IMR-90 (cell line): ENCODE data around the gene ANKRD6. TPM values are rescaled to one million over a fixed set of nuclear protein-coding genes. Genes with fewer than 3 reads are reported as not detected.

Source experiments
- ATAC-seq: fragments of 200-7000 bp; cut with Tn5 transposase; 2 replicates; pipeline ENCODE4 v1.9.1; 2020; ENCODE audit warnings: low read depth, mild to moderate bottlenecking, moderate library complexity
- BruUV-seq: library from RNA; stranded (reverse); fragments of 400-500 nt; replicated peaks from 2 replicates; lab custom pipeline; 2021; lab: Mats Ljungman, UMichigan
- CTCF ChIA-PET: fragments of 300-600 bp; formaldehyde crosslinking; extraction: SDS; loops from one replicate; lab custom pipeline; 2021; ENCODE audit warnings: antibody characterized with exemption; lab: Yijun Ruan, JAX
- POLR2A ChIA-PET: fragments of 300-600 bp; sonication (Branson Sonifier 250); formaldehyde crosslinking; loops from one replicate; lab custom pipeline; 2022; ENCODE audit warnings: antibody characterized with exemption; ENCODE audit not compliant: unreplicated experiment; lab: Charles Lee
- DNase-seq: peaks from one replicate; pipeline ENCODE4 v3.0.0; 2013
- H2AFZ ChIP-seq: replicated peaks from 2 replicates; pipeline ENCODE3; 2013; ENCODE audit warnings: low read length, mild to moderate bottlenecking; ENCODE audit not compliant: poor library complexity
- H2AK5ac ChIP-seq: 2 replicates; pipeline ENCODE4 v1.6.1; 2013; ENCODE audit warnings: low read depth, low read length, inconsistent platforms
- H2AK9ac ChIP-seq: replicated peaks from 2 replicates; pipeline ENCODE3; 2013; ENCODE audit warnings: mild to moderate bottlenecking, low read depth, low read length, moderate library complexity; ENCODE audit not compliant: poor library complexity
- H2BK120ac ChIP-seq: 2 replicates; pipeline ENCODE4 v1.6.1; 2013; ENCODE audit warnings: low read depth, low read length, inconsistent platforms
- H2BK15ac ChIP-seq: 3 replicates; pipeline ENCODE4 v1.6.1; 2013; ENCODE audit warnings: low read depth, low read length, inconsistent platforms
- H2BK20ac ChIP-seq: 2 replicates; pipeline ENCODE4 v1.6.1; 2013; ENCODE audit warnings: low read depth, mild to moderate bottlenecking, inconsistent platforms, low read length, moderate library complexity
- H2BK5ac ChIP-seq: 2 replicates; pipeline ENCODE4 v1.6.1; 2013; ENCODE audit warnings: mild to moderate bottlenecking, low read depth, low read length, inconsistent platforms; ENCODE audit not compliant: poor library complexity, severe bottlenecking
- H3K14ac ChIP-seq: replicated peaks from 2 replicates; pipeline ENCODE4 v1.6.1; 2013; ENCODE audit warnings: low read depth, low read length, inconsistent platforms
- H3K18ac ChIP-seq: 2 replicates; pipeline ENCODE4 v1.6.1; 2013; ENCODE audit warnings: low read depth, low read length, control low read depth
- H3K23ac ChIP-seq: 2 replicates; pipeline ENCODE4 v1.6.1; 2013; ENCODE audit warnings: low read depth, low read length, inconsistent platforms
- H3K27ac ChIP-seq: 2 replicates; pipeline ENCODE4 v1.5.1; 2013; ENCODE audit warnings: mild to moderate bottlenecking, control low read depth, low read length; ENCODE audit not compliant: insufficient read depth
- H3K27me3 ChIP-seq: 2 replicates; pipeline ENCODE4 v1.6.1; 2013; ENCODE audit warnings: low read length; ENCODE audit not compliant: control insufficient read depth, insufficient read depth
- H3K36me3 ChIP-seq: 2 replicates; pipeline ENCODE4 v1.6.1; 2013; ENCODE audit warnings: low read length, mixed read lengths; ENCODE audit not compliant: control insufficient read depth, insufficient read depth
- H3K4ac ChIP-seq: 2 replicates; pipeline ENCODE4 v1.6.1; 2013; ENCODE audit warnings: low read depth, low read length, inconsistent platforms
- H3K4me1 ChIP-seq: 2 replicates; pipeline ENCODE4 v1.6.1; 2013; ENCODE audit warnings: low read length, mixed read lengths; ENCODE audit not compliant: control insufficient read depth, insufficient read depth
- H3K4me2 ChIP-seq: 2 replicates; pipeline ENCODE4 v1.6.1; 2013; ENCODE audit warnings: low read depth, mild to moderate bottlenecking, control low read depth, low read length, moderate library complexity
- H3K4me3 ChIP-seq: 2 replicates; pipeline ENCODE4 v1.5.1; 2013; ENCODE audit warnings: low read depth, mild to moderate bottlenecking, control low read depth, low read length, moderate library complexity; ENCODE audit not compliant: insufficient read depth
- H3K56ac ChIP-seq: 2 replicates; pipeline ENCODE4 v1.6.1; 2013; ENCODE audit warnings: low read length, inconsistent platforms; ENCODE audit not compliant: insufficient read depth; ENCODE audit errors: extremely low read depth
- H3K79me1 ChIP-seq, 2 experiments: 2 replicates each; pipeline ENCODE4 v1.6.1; 2013; ENCODE audit warnings: low read length in 2 of 2, inconsistent platforms in 1 of 2, low read depth in 1 of 2
- H3K9ac ChIP-seq: 2 replicates; pipeline ENCODE4 v1.6.1; 2013; ENCODE audit warnings: low read depth, low read length, control low read depth
- H3K9me1 ChIP-seq: 2 replicates; pipeline ENCODE4 v1.6.1; 2013; ENCODE audit warnings: low read length, inconsistent platforms; ENCODE audit not compliant: insufficient read depth
- H3K9me3 ChIP-seq: 2 replicates; pipeline ENCODE4 v1.6.1; 2013; ENCODE audit warnings: low read length; ENCODE audit not compliant: control insufficient read depth, insufficient read depth
- H4K20me1 ChIP-seq: 2 replicates; pipeline ENCODE4 v1.6.1; 2013; ENCODE audit warnings: low read length, inconsistent platforms; ENCODE audit not compliant: insufficient read depth
- H4K5ac ChIP-seq: 2 replicates; pipeline ENCODE4 v1.6.1; 2013; ENCODE audit warnings: mild to moderate bottlenecking, low read depth, low read length, control low read depth
- H4K8ac ChIP-seq, 2 experiments: 2 replicates each; pipeline ENCODE4 v1.6.1; 2013; ENCODE audit warnings: low read depth in 2 of 2, low read length in 2 of 2, control low read depth in 1 of 2, inconsistent platforms in 1 of 2
- H4K91ac ChIP-seq: 2 replicates; pipeline ENCODE4 v1.6.1; 2013; ENCODE audit warnings: low read depth, low read length, inconsistent platforms; ENCODE audit not compliant: insufficient read depth
- MAZ ChIP-seq: IDR thresholded peaks from 2 replicates; pipeline ENCODE4 v1.6.1; 2012; ENCODE audit warnings: low read depth, mild to moderate bottlenecking, low read length, improper control_type of control experiment, moderate library complexity, borderline replicate concordance
- WGBS, 2 experiments: methylation state at CpG; one replicate each; pipeline versions ENCODE4 v1.1.5 to v1.1.7; 2013; ENCODE audit warnings: missing lambda C conversion rate in 2 of 2; ENCODE audit not compliant: insufficient read length in 1 of 2; ENCODE audit errors: extremely low coverage in 2 of 2; 5-methylcytosine and 5-hydroxymethylcytosine counted together
- dilution Hi-C: fragments of 300-500 bp; cut with HindIII; formaldehyde crosslinking; loops from one replicate; pipeline ENCODE4 v1.14.3; 2018; ENCODE audit warnings: low sequenced_read_pairs; ENCODE audit not compliant: unreplicated experiment
- in situ Hi-C: fragments of 300-500 bp; cut with MboI; formaldehyde crosslinking; loops from 3 replicates; pipeline ENCODE4 v1.14.3; 2019; ENCODE audit warnings: low sequenced_read_pairs, inconsistent platforms, mixed read lengths
- intact Hi-C: fragments of 100-400 bp; cut with micrococcal nuclease; formaldehyde crosslinking; loops from 2 replicates; pipeline ENCODE4 v1.10.0; 2022
- polyA plus RNA-seq, 3 experiments: library from polyadenylated mRNA; depleted of rRNA; stranded (reverse); fragments of >200 nt; gene quantifications; 2 replicates each; pipeline ENCODE4 v1.2.3, GENCODE V29; 2012; ENCODE audit warnings: low replicate concordance in 1 of 3
- total RNA-seq: library from RNA; depleted of rRNA; stranded (reverse); fragments of >200 nt; gene quantifications from 2 replicates; pipeline ENCODE4 v1.2.3, GENCODE V29; 2012

The ANKRD6 gene
- total and polyA plus RNA-seq, 2 of the 4 experiments (the other 2 are of a cell fraction) = 0.12 to 0.18 TPM

GRCh38 chr6:89411145-89412070, 21.5 kb upstream of the ANKRD6 start:
- in situ Hi-C loops = no loop called here
- no peaks in the 10 kb centered on the region for H3K9me3 ChIP-seq
- H3K4me1 ChIP-seq = no peaks in the 10 kb centered on the region
- no peak overlapping the region for H2AK5ac ChIP-seq
- ATAC-seq = peak; percentile 67
- H4K20me1 ChIP-seq = no peaks in the 10 kb centered on the region
- no peak overlapping the region for H2BK15ac ChIP-seq
- no peak overlapping the region for H2BK20ac ChIP-seq
- intact Hi-C loops = no loop called here
- H3K9ac ChIP-seq = no peak overlapping the region
- H3K36me3 ChIP-seq = no peaks in the 10 kb centered on the region
- no peak overlapping the region for H4K91ac ChIP-seq
- TF ChIP-seq MAZ = no peak
- BruUV-seq = no TSS peak
- H3K56ac ChIP-seq = no peak overlapping the region
- H2AK9ac ChIP-seq = no peak overlapping the region
- H3K23ac ChIP-seq = no peak overlapping the region
- WGBS, 2 experiments = no CpG with 5 or more reads among the region's 93 CpGs
- H3K79me1 ChIP-seq = no peaks in the 10 kb centered on the region
- POLR2A ChIA-PET = no interaction called here
- no peak overlapping the region for H3K4ac ChIP-seq
- H4K5ac ChIP-seq = no peak overlapping the region
- CTCF ChIA-PET = interaction anchor here (0.6 to 1.4 kb wide), 2 partner anchors 21 to 55 kb away, joined by 3 to 5 read pairs; no protein-coding TSS in a partner anchor
- H3K27me3 ChIP-seq = peaks cover 63% of the 10 kb centered on the region
- H2AFZ ChIP-seq = peak overlapping the region; percentile 26
- peak overlapping the region; percentile 68; the same call in 1 of the 2 replicates for H3K4me2 ChIP-seq
- dilution Hi-C loops = no loop called here
- H2BK120ac ChIP-seq = no peak overlapping the region
- H3K4me3 ChIP-seq = peak overlapping the region; percentile 25
- no peaks in the 10 kb centered on the region for H3K9me1 ChIP-seq
- no peak overlapping the region for H3K14ac ChIP-seq
- DNase-seq = no peak
- H3K18ac ChIP-seq = no peak overlapping the region
- H3K27ac ChIP-seq = no peak overlapping the region
- no peak overlapping the region for H2BK5ac ChIP-seq
- no peak overlapping the region for H4K8ac ChIP-seq
